Fibroblast of mammary gland (primary cell): ENCODE data around the gene DYNLT1.
A peak's percentile ranks its signal among the peaks of the same experiment; 100 is the strongest.
"Not testable (repeated sequence)": the region's sequence is repeated elsewhere in the genome, so short reads cannot be mapped to it uniquely, and the experiment has no call there.

Experiments
- DNase-seq: peaks from one replicate; pipeline ENCODE4 v3.0.0-alpha.2; 2010; ENCODE audit warnings: low read depth
- H3K4me3 ChIP-seq: 2 replicates; pipeline ENCODE4 v1.5.1; 2011; ENCODE audit warnings: low read depth, mild to moderate bottlenecking, low read length, moderate library complexity; ENCODE audit not compliant: control insufficient read depth
- TF ChIP-seq, protein P1 (sequence below): conservative IDR thresholded peaks from 2 replicates; pipeline ENCODE4 v1.5.1; 2011; ENCODE audit warnings: low read depth, low read length, inconsistent platforms; ENCODE audit not compliant: control insufficient read depth, insufficient read depth

Gene DYNLT1

GRCh38 chr6:158608221-158608620 is 36.3 kb downstream of the DYNLT1 start:
- TF ChIP-seq, protein P1, sequence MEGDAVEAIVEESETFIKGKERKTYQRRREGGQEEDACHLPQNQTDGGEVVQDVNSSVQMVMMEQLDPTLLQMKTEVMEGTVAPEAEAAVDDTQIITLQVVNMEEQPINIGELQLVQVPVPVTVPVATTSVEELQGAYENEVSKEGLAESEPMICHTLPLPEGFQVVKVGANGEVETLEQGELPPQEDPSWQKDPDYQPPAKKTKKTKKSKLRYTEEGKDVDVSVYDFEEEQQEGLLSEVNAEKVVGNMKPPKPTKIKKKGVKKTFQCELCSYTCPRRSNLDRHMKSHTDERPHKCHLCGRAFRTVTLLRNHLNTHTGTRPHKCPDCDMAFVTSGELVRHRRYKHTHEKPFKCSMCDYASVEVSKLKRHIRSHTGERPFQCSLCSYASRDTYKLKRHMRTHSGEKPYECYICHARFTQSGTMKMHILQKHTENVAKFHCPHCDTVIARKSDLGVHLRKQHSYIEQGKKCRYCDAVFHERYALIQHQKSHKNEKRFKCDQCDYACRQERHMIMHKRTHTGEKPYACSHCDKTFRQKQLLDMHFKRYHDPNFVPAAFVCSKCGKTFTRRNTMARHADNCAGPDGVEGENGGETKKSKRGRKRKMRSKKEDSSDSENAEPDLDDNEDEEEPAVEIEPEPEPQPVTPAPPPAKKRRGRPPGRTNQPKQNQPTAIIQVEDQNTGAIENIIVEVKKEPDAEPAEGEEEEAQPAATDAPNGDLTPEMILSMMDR = no peak
- no peak overlapping the region for H3K4me3 ChIP-seq
- DNase-seq = no peak

- TF ChIP-seq, protein P1 = no peak
- H3K4me3 ChIP-seq = no peak overlapping the region
- DNase-seq = peak; percentile 58
These were observed 37.0 kb downstream of the DYNLT1 start for GRCh38 chr6:158607411-158608170.

- TF ChIP-seq, protein P1 = no peak
- no peak overlapping the region for H3K4me3 ChIP-seq
- DNase-seq = no peak
These were observed 37.6 kb downstream of the DYNLT1 start for GRCh38 chr6:158606935-158607334.

- H3K4me3 ChIP-seq, DNase-seq: not testable (repeated sequence)
These were observed 38.5 kb downstream of the DYNLT1 start for GRCh38 chr6:158606011-158606410.

DNA sequence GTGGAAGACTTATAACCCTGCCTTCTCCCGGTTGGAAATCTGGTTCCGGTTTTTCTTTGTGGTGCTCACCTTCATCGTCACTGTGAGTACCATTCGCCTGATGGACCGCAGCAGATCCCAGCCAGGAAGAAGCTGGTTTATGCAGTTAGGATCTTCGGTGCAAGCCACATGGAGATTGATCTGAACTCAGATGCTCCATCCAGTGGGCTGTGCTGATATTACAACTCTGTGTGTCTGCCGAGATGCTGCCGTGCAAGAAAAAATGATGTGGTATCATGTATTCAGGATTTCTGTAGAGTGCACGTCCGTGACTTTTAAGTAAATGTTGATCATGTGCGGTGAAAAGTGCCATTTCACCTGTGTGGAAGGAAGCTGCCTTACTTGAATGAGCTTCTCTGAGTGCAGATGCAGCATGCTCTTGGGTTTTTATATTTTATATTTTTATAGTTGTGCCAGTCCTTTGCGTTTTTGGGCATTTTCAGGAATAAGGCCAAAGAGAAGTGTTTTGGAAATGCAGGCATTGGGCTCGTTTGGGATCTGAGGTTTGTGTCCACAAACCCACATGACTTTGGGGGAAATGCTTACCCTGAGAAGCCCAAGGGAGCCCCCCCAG is 39.2 kb downstream of the DYNLT1 start:
- TF ChIP-seq, protein P1 = peak; percentile 82
- DNase-seq = peak; percentile 82
- H3K4me3 ChIP-seq = no peak overlapping the region

DNA sequence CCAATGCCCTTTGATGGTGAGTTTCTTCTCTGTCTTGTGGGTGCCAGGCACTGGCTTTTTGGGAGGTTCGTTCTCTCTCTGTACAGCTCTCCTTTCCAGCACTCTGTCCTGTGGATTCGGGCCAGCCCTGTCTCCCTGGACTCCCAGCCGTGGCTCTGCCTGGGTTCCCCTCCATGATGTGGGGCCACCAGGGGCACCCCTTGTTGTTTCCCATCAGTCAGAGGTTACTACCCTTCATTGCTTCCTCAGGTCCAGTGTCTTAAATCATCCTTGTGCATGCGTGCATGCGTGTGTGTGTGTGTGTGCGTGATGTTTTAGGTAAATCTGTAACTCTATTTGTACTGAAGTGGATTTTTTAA is 40.5 kb downstream of the DYNLT1 start:
- H3K4me3 ChIP-seq = no peak overlapping the region
- TF ChIP-seq, protein P1 = no peak
- no peak for DNase-seq

- TF ChIP-seq, protein P1 = no peak
- H3K4me3 ChIP-seq = no peak overlapping the region
- no peak for DNase-seq
These were observed 41.1 kb downstream of the DYNLT1 start for GRCh38 chr6:158603261-158604047.
